HCT116 (cell line): Measurements from ENCODE around the gene GBX1. TPM values are rescaled to one million over a fixed set of nuclear protein-coding genes. Genes with fewer than 3 reads are reported as not detected.

ENCODE experiments used
- ATAC-seq: fragments of 200-7000 bp; cut with Tn5 transposase; 2 replicates; pipeline ENCODE4 v1.9.1; 2020; ENCODE audit warnings: mild to moderate bottlenecking, moderate library complexity
- BruUV-seq: library from RNA; stranded (reverse); fragments of 400-500 nt; replicated peaks from 2 replicates; lab custom pipeline; 2021; lab: Mats Ljungman, UMichigan
- CTCF ChIA-PET: fragments of 300-600 bp; sonication (Branson Sonifier 250); formaldehyde crosslinking; loops from one replicate; lab custom pipeline; 2021; ENCODE audit warnings: antibody characterized with exemption; lab: Charles Lee
- POLR2A ChIA-PET: fragments of 300-600, 350-600 bp; sonication (Branson Sonifier 250); formaldehyde crosslinking; loops from one replicate; lab custom pipeline; 2021; ENCODE audit warnings: antibody characterized with exemption; lab: Charles Lee
- RAD21 ChIA-PET, 2 experiments: fragments of 300-600 bp; sonication (Branson Sonifier 250); formaldehyde crosslinking; loops; one replicate each; lab custom pipeline; 2023; ENCODE audit warnings: low total read pairs in 2 of 2; ENCODE audit not compliant: uncharacterized antibody in 2 of 2, unreplicated experiment in 2 of 2, low non-redundant PET in 1 of 2; lab: Charles Lee
- DNase-seq: peaks from one replicate; pipeline ENCODE4 v3.0.0-alpha.2; 2010; ENCODE audit warnings: low read depth, low spot score
- H2AFZ ChIP-seq: fragments of 200-600 bp; shearing (Covaris generic), sonication (generic); 2 replicates; pipeline ENCODE4 v1.6.1; 2017; ENCODE audit warnings: low read depth, mixed run types, mixed read lengths, antibody characterized with exemption, low read length; ENCODE audit not compliant: poor library complexity, severe bottlenecking
- H3K27ac ChIP-seq: 2 replicates; pipeline ENCODE4 v1.5.1; 2012; ENCODE audit warnings: low read depth, low read length
- H3K27me3 ChIP-seq: fragments of 200-600 bp; sonication (generic); 2 replicates; pipeline ENCODE4 v1.6.1; 2016; ENCODE audit warnings: mixed run types, low read length, mixed read lengths; ENCODE audit not compliant: insufficient read depth
- H3K36me3 ChIP-seq, 2 experiments: fragments of 200-500 bp in 1 of 2; fragments of 200-600 bp in 1 of 2; sonication (Bioruptor generic) in 1 of 2; sonication (generic) in 1 of 2; 2 replicates each; pipeline versions ENCODE4 v1.5.1 to v1.6.1; 2014 to 2016; ENCODE audit warnings: low read length in 2 of 2, inconsistent platforms in 1 of 2, mixed read lengths in 1 of 2, mixed run types in 1 of 2; ENCODE audit not compliant: insufficient read depth in 2 of 2, control insufficient read depth in 1 of 2
- H3K4me1 ChIP-seq, 2 experiments: fragments of 200-600 bp in 1 of 2; sonication (generic) in 1 of 2; 2 replicates each; pipeline versions ENCODE4 v1.5.1 to v1.6.1; 2012 to 2017; ENCODE audit warnings: low read length in 2 of 2, inconsistent platforms in 1 of 2, mild to moderate bottlenecking in 1 of 2, mixed read lengths in 1 of 2, mixed run types in 1 of 2, moderate library complexity in 1 of 2; ENCODE audit not compliant: insufficient read depth in 2 of 2, control insufficient read depth in 1 of 2
- H3K4me2 ChIP-seq: fragments of 200-600 bp; sonication (generic); 2 replicates; pipeline ENCODE4 v1.6.1; 2017; ENCODE audit warnings: mixed run types, low read length, mixed read lengths
- H3K4me3 ChIP-seq, 2 experiments: fragments of 200-600 bp in 1 of 2; sonication (generic) in 1 of 2; replicated peaks in 1 of 2; 2 replicates each; pipeline ENCODE4 v1.5.1; 2011 to 2016; ENCODE audit warnings: low read length in 2 of 2, control low read depth in 1 of 2, low read depth in 1 of 2, mild to moderate bottlenecking in 1 of 2, mixed read lengths in 1 of 2, mixed run types in 1 of 2
- H3K79me2 ChIP-seq: fragments of 200-600 bp; sonication (generic); 2 replicates; pipeline ENCODE4 v1.6.1; 2017; ENCODE audit warnings: mild to moderate bottlenecking, mixed run types, low read length, moderate library complexity, mixed read lengths; ENCODE audit not compliant: insufficient read depth
- H3K9ac ChIP-seq: fragments of 200-600 bp; sonication (generic); 2 replicates; pipeline ENCODE4 v1.6.1; 2016; ENCODE audit warnings: low read length, mixed read lengths
- H3K9me2 ChIP-seq: fragments of 200-600 bp; sonication (generic), shearing (Covaris generic); 2 replicates; pipeline ENCODE4 v1.6.1; 2017; ENCODE audit warnings: mixed run types, mild to moderate bottlenecking, moderate library complexity; ENCODE audit not compliant: insufficient read depth
- H3K9me3 ChIP-seq, 2 experiments: fragments of 200-500 bp in 1 of 2; fragments of 200-600 bp in 1 of 2; sonication (Bioruptor generic) in 1 of 2; sonication (generic) in 1 of 2; 2 replicates each; pipeline ENCODE4 v1.6.1; 2014 to 2017; ENCODE audit warnings: low read length in 2 of 2, mixed read lengths in 2 of 2, inconsistent platforms in 1 of 2, low read depth in 1 of 2, mild to moderate bottlenecking in 1 of 2, mixed run types in 1 of 2, moderate library complexity in 1 of 2; ENCODE audit not compliant: control insufficient read depth in 1 of 2, insufficient read depth in 1 of 2
- H4K20me1 ChIP-seq: fragments of 200-600 bp; sonication (generic), shearing (Covaris generic); 2 replicates; pipeline ENCODE4 v1.6.1; 2017; ENCODE audit warnings: mixed run types, mild to moderate bottlenecking, moderate library complexity; ENCODE audit not compliant: insufficient read depth
- ATF3 ChIP-seq: IDR thresholded peaks from 2 replicates; pipeline ENCODE4 v1.6.1; 2012
- CBX3 ChIP-seq: IDR thresholded peaks from 2 replicates; pipeline ENCODE4 v1.6.1; 2012; ENCODE audit warnings: low read depth
- CEBPB ChIP-seq: IDR thresholded peaks from 2 replicates; pipeline ENCODE4 v1.6.1; 2012; ENCODE audit warnings: low read depth
- CTCF ChIP-seq, 3 experiments: fragments of 200-600 bp in 1 of 3; sonication (generic) in 1 of 3; IDR thresholded peaks in 2 of 3; conservative IDR thresholded peaks in 1 of 3; 2 replicates each; pipeline ENCODE4 v1.5.1; 2012 to 2017; ENCODE audit warnings: low read depth in 2 of 3, low read length in 2 of 3, antibody characterized with exemption in 1 of 3, borderline replicate concordance in 1 of 3, control low read depth in 1 of 3, mild to moderate bottlenecking in 1 of 3, mixed read lengths in 1 of 3, mixed run types in 1 of 3, moderate library complexity in 1 of 3; ENCODE audit not compliant: insufficient read depth in 1 of 3
- ELF1 ChIP-seq: IDR thresholded peaks from 2 replicates; pipeline ENCODE4 v1.6.1; 2012; ENCODE audit warnings: low read depth, borderline replicate concordance
- EZH2phosphoT487 ChIP-seq: fragments of 200-600 bp; IDR thresholded peaks from 2 replicates; pipeline ENCODE4 v1.6.1; 2018; ENCODE audit warnings: antibody characterized with exemption, borderline replicate concordance
- FOSL1 ChIP-seq: IDR thresholded peaks from 2 replicates; pipeline ENCODE4 v1.6.1; 2012; ENCODE audit warnings: low read depth
- MAX ChIP-seq: IDR thresholded peaks from 2 replicates; pipeline ENCODE4 v1.6.1; 2012
- POLR2AphosphoS5 ChIP-seq: IDR thresholded peaks from 2 replicates; pipeline ENCODE4 v1.6.1; 2011; ENCODE audit warnings: mild to moderate bottlenecking, low read depth, low read length, moderate library complexity
- RAD21 ChIP-seq: IDR thresholded peaks from 2 replicates; pipeline ENCODE4 v1.6.1; 2012; ENCODE audit warnings: low read depth, mild to moderate bottlenecking
- SIN3A ChIP-seq: IDR thresholded peaks from 2 replicates; pipeline ENCODE4 v1.6.1; 2012; ENCODE audit warnings: low read depth
- SP1 ChIP-seq: IDR thresholded peaks from 2 replicates; pipeline ENCODE4 v1.6.1; 2012; ENCODE audit warnings: low read depth
- SRF ChIP-seq: IDR thresholded peaks from 2 replicates; pipeline ENCODE4 v1.6.1; 2012; ENCODE audit warnings: low read depth
- TCF7L2 ChIP-seq: IDR thresholded peaks from 2 replicates; pipeline ENCODE4 v1.7.0; 2011; ENCODE audit warnings: borderline replicate concordance, inconsistent platforms; ENCODE audit not compliant: insufficient read depth, insufficient read length; ENCODE audit errors: extremely low read depth
- YY1 ChIP-seq: IDR thresholded peaks from 2 replicates; pipeline ENCODE4 v1.6.1; 2011; ENCODE audit warnings: low read length, low read depth, moderate library complexity, mild to moderate bottlenecking; ENCODE audit not compliant: insufficient replicate concordance; ENCODE audit errors: extremely low read depth
- ZFX ChIP-seq: fragments of 450-650 bp; IDR thresholded peaks from 2 replicates; pipeline ENCODE4 v1.6.1; 2017
- ZNF274 ChIP-seq: fragments of 200-500 bp; sonication (Bioruptor generic); IDR thresholded peaks from 2 replicates; pipeline ENCODE4 v1.6.1; 2014; ENCODE audit warnings: mild to moderate bottlenecking, low read depth, low read length, inconsistent platforms
- intact Hi-C: fragments of 100-400 bp; cut with micrococcal nuclease; formaldehyde crosslinking; loops from 2 replicates; pipeline ENCODE4 v1.10.0; 2022
- total RNA-seq: library from RNA; stranded (reverse); gene quantifications from one replicate; pipeline ENCODE4 v1.2.1, GENCODE V29; 2021; ENCODE audit not compliant: unreplicated experiment

The GBX1 gene
- total RNA-seq, 1 experiment from 2014 or later = 0.86 TPM

- no peak for TF ChIP-seq YY1
- no peak for TF ChIP-seq CBX3
- TF ChIP-seq ELF1 = no peak
- TF ChIP-seq RAD21 = no peak
- TF ChIP-seq ATF3 = no peak
- no peak for TF ChIP-seq CEBPB
Measured at GRCh38 chr7:151150388-151150787, 17.1 kb downstream of the GBX1 start.

GRCh38 chr7:151148319-151149259, 18.9 kb downstream of the GBX1 start:
- H3K9me3 ChIP-seq = no peaks in the 10 kb centered on the region
- no peaks in the 10 kb centered on the region for H3K79me2 ChIP-seq
- ATAC-seq (no peak), DNase-seq (no peak)
- H2AFZ ChIP-seq = no peak overlapping the region
- no peak overlapping the region for H3K27ac ChIP-seq
- ChIA-PET CTCF (interaction anchor here (1.3 kb wide), 1 partner anchor 20 kb away, joined by 3 read pairs; no protein-coding TSS in a partner anchor), RAD21 (no interaction called here), POLR2A (no interaction called here)
- H3K9ac ChIP-seq = no peak overlapping the region
- H3K4me2 ChIP-seq = no peak overlapping the region
- H3K36me3 ChIP-seq = peaks cover 4 to 6% of the 10 kb centered on the region in 2 experiments; a peak in 3 of 4 replicates
- intact Hi-C loops = no loop called here
- H3K27me3 ChIP-seq = no peaks in the 10 kb centered on the region; the same call in 1 of the 2 replicates
- H3K4me1 ChIP-seq = no peaks in the 10 kb centered on the region
- no peaks in the 10 kb centered on the region for H3K9me2 ChIP-seq
- H3K4me3 ChIP-seq = no peak overlapping the region
- H4K20me1 ChIP-seq = no peaks in the 10 kb centered on the region
- no TSS peak for BruUV-seq
- TF ChIP-seq TCF7L2 (no peak), CTCF (IDR thresholded peaks at IDR 0.05 in 2 of 3, conservative IDR thresholded peaks at IDR 0.05 in 1 of 3; ENCODE audit: borderline replicate concordance in 1 of 3, insufficient read depth in 1 of 3, low read depth in 2 of 3, low read length in 2 of 3) (no peak), ZNF274 (no peak), FOSL1 (no peak), SRF (no peak), EZH2phosphoT487 (no peak), ELF1 (no peak), POLR2AphosphoS5 (no peak; the same call in 1 of the 2 replicates), MAX (no peak), ATF3 (no peak), SIN3A (no peak), SP1 (no peak), YY1 (no peak), ZFX (no peak)

More at GRCh38 chr7:151150388-151150787, 17.1 kb downstream of the GBX1 start:
- H3K4me1 ChIP-seq = no peaks in the 10 kb centered on the region
- no peak overlapping the region for H3K9ac ChIP-seq
- no peak overlapping the region for H3K27ac ChIP-seq
- no TSS peak for BruUV-seq
- no peaks in the 10 kb centered on the region for H3K36me3 ChIP-seq
- H3K27me3 ChIP-seq = no peaks in the 10 kb centered on the region; the same call in 1 of the 2 replicates
- H3K9me2 ChIP-seq = no peaks in the 10 kb centered on the region
- no peak overlapping the region for H3K4me3 ChIP-seq
- DNase-seq (no peak), ATAC-seq (no peak)
- H3K4me2 ChIP-seq = no peak overlapping the region
- H3K9me3 ChIP-seq = no peaks in the 10 kb centered on the region
- ChIA-PET POLR2A (no interaction called here), CTCF (interaction anchor here (0.6 to 1.3 kb wide), 2 partner anchors 18 to 27 kb away, joined by 3 read pairs; no protein-coding TSS in a partner anchor), RAD21 (no interaction called here)
- H2AFZ ChIP-seq = no peak overlapping the region
- intact Hi-C loops = no loop called here
- H4K20me1 ChIP-seq = no peaks in the 10 kb centered on the region
- no peaks in the 10 kb centered on the region for H3K79me2 ChIP-seq
